Liver (tissue), 3 donors: ENCODE data around the gene RNF175.

ENCODE experiments used
- CTCF ChIP-seq: fragments of 150-350 bp; IDR thresholded peaks from 2 replicates; pipeline ENCODE4 v1.5.1; 2017; ENCODE audit warnings: improper control_type of control experiment, low read depth, low read length; ENCODE audit not compliant: missing input control
- HNF4G ChIP-seq: IDR thresholded peaks from 2 replicates; pipeline ENCODE4 v1.6.1; 2016; ENCODE audit warnings: antibody characterized with exemption
- JUND ChIP-seq, 2 donors: IDR thresholded peaks; 2 replicates each; pipeline ENCODE4 v1.6.1; 2016; ENCODE audit warnings: antibody characterized with exemption in 2 of 2
- MAX ChIP-seq: IDR thresholded peaks from 2 replicates; pipeline ENCODE4 v1.6.1; 2016; ENCODE audit warnings: antibody characterized with exemption
- SP1 ChIP-seq: IDR thresholded peaks from 2 replicates; pipeline ENCODE4 v1.6.1; 2018; ENCODE audit warnings: antibody characterized with exemption, mild to moderate bottlenecking
- YY1 ChIP-seq: IDR thresholded peaks from 2 replicates; pipeline ENCODE4 v1.6.1; 2016; ENCODE audit warnings: antibody characterized with exemption, mild to moderate bottlenecking
- ZBTB33 ChIP-seq: IDR thresholded peaks from 2 replicates; pipeline ENCODE4 v1.6.1; 2016; ENCODE audit warnings: antibody characterized with exemption
- donor health status: healthy.
- donor health status: healthy.

- TF ChIP-seq CTCF: no peak
- TF ChIP-seq MAX: no peak
- no peak for TF ChIP-seq JUND (IDR thresholded peaks at IDR 0.05)
- TF ChIP-seq SP1: no peak
- TF ChIP-seq YY1: no peak
- no peak for TF ChIP-seq HNF4G
- TF ChIP-seq ZBTB33: no peak
Observed at GRCh38 chr4:153668647-153669046, 91.2 kb downstream of the RNF175 start.
